K562 (cell line): ENCODE results near the gene KRTAP5-7. TPM values are rescaled to one million over a fixed set of nuclear protein-coding genes. Genes with fewer than 3 reads are reported as not detected.

Source experiments
- ATAC-seq: fragments of 200-7000 bp; cut with Tn5 transposase; 3 replicates; pipeline ENCODE4 v1.9.1; 2020; ENCODE audit warnings: moderate library complexity
- BruUV-seq: library from RNA; stranded (reverse); fragments of 400-500 nt; replicated peaks from 2 replicates; lab custom pipeline; 2021; lab: Mats Ljungman, UMichigan
- CTCF ChIA-PET: fragments of 300-600 bp; formaldehyde crosslinking; extraction: SDS; loops from one replicate; lab custom pipeline; 2021; ENCODE audit warnings: low intra/inter-chr PET ratio; lab: Yijun Ruan, JAX
- POLR2A ChIA-PET: fragments of 300-600, 350-650 bp; sonication (Branson Sonifier 250); formaldehyde crosslinking; extraction: SDS; loops from one replicate; lab custom pipeline; 2021; ENCODE audit warnings: antibody characterized with exemption, inconsistent platforms; lab: Yijun Ruan, JAX
- DNase-seq, 4 experiments: peaks; one replicate each; pipeline versions ENCODE4 v3.0.0 to v3.0.0-alpha.2; 2011 to 2018; ENCODE audit warnings: low spot score in 3 of 4, mixed read lengths in 3 of 4; ENCODE audit errors: extremely low read depth in 1 of 4
- FAIRE-seq: peaks from 2 replicates; lab custom pipeline; 2011; peaks lifted over from hg19 to GRCh38; lab: Jason Lieb, UNC
- H2AFZ ChIP-seq: 2 replicates; pipeline ENCODE4 v1.6.0; 2011; ENCODE audit warnings: low read depth, low read length, control low read depth, inconsistent platforms
- H3K27ac ChIP-seq: fragments of 200-600 bp; 3 replicates; pipeline ENCODE4 v1.8.0; 2011; ENCODE audit warnings: low read depth, mild to moderate bottlenecking, control low read depth, inconsistent platforms, low read length, moderate library complexity, mixed read lengths; ENCODE audit errors: extremely low read depth
- H3K27me3 ChIP-seq, 2 experiments: fragments of 300-600 bp in 1 of 2; 2 replicates in 1 of 2; 3 replicates in 1 of 2; pipeline versions ENCODE4 v1.6.0 to v1.8.0; 2011; ENCODE audit warnings: inconsistent platforms in 2 of 2, low read length in 2 of 2, mild to moderate bottlenecking in 1 of 2, mixed read lengths in 1 of 2, moderate library complexity in 1 of 2; ENCODE audit not compliant: control insufficient read depth in 2 of 2, insufficient read depth in 2 of 2
- H3K36me3 ChIP-seq: fragments of 300-600 bp; 3 replicates; pipeline ENCODE4 v1.8.0; 2011; ENCODE audit warnings: mild to moderate bottlenecking, low read length, inconsistent platforms; ENCODE audit not compliant: control insufficient read depth, insufficient read depth
- H3K4me1 ChIP-seq, 2 experiments: fragments of 200-600 bp in 1 of 2; replicated peaks in 1 of 2; 2 replicates in 1 of 2; 3 replicates in 1 of 2; pipeline versions ENCODE4 v1.5.1 to v1.8.0; 2011; ENCODE audit warnings: inconsistent platforms in 2 of 2, low read length in 2 of 2, mild to moderate bottlenecking in 1 of 2, mixed read lengths in 1 of 2, moderate library complexity in 1 of 2; ENCODE audit not compliant: control insufficient read depth in 2 of 2, insufficient read depth in 2 of 2
- H3K4me2 ChIP-seq: 2 replicates; pipeline ENCODE4 v1.6.1; 2011; ENCODE audit warnings: low read length, control low read depth, inconsistent platforms, mixed read lengths; ENCODE audit not compliant: insufficient read depth
- H3K4me3 ChIP-seq: fragments of 200-600 bp; sonication (generic), shearing (Covaris generic); 2 replicates; pipeline ENCODE4 v1.5.1; 2016; ENCODE audit warnings: control low read depth, inconsistent platforms
- H3K79me2 ChIP-seq: fragments of 200-600 bp; 3 replicates; pipeline ENCODE4 v1.8.0; 2011; ENCODE audit warnings: low read length, inconsistent platforms; ENCODE audit not compliant: control insufficient read depth, insufficient read depth
- H3K9ac ChIP-seq, 2 experiments: 2 replicates each; pipeline versions ENCODE4 v1.6.0 to v1.6.1; 2011; ENCODE audit warnings: low read depth in 2 of 2, low read length in 2 of 2, control low read depth in 1 of 2, inconsistent platforms in 1 of 2, mild to moderate bottlenecking in 1 of 2, mixed read lengths in 1 of 2; ENCODE audit not compliant: insufficient read depth in 1 of 2
- H3K9me1 ChIP-seq: one replicate; pipeline ENCODE4 v1.6.0; 2011; ENCODE audit warnings: inconsistent platforms, mild to moderate bottlenecking, low read length, moderate library complexity; ENCODE audit not compliant: control insufficient read depth, insufficient read depth
- H3K9me3 ChIP-seq: replicated peaks from 2 replicates; pipeline ENCODE4 v1.5.1; 2011; ENCODE audit warnings: low read depth, low read length, inconsistent platforms; ENCODE audit not compliant: control insufficient read depth, insufficient read depth
- H4K20me1 ChIP-seq: replicated peaks from 2 replicates; pipeline ENCODE4 v1.6.1; 2011; ENCODE audit warnings: low read length, inconsistent platforms, mixed read lengths; ENCODE audit not compliant: control insufficient read depth, insufficient read depth
- NR1H2 ChIP-seq: sonication (generic); formaldehyde crosslinking; IDR thresholded peaks from 2 replicates; pipeline ENCODE4 v1.4.0; 2020; ENCODE audit warnings: mild to moderate bottlenecking, missing genetic modification reagents
- ZNF778 ChIP-seq: fragments of 450-650 bp; formaldehyde crosslinking; IDR thresholded peaks from 2 replicates; pipeline ENCODE4 v1.4.0; 2020; ENCODE audit warnings: mild to moderate bottlenecking, moderate library complexity
- WGBS: fragments of 100-300 bp; shearing (Covaris generic); methylation state at CpG from one replicate; pipeline ENCODE4 v1.1.6; 2016; ENCODE audit warnings: low coverage, mixed read lengths; ENCODE audit not compliant: insufficient coverage; ENCODE audit errors: missing lambda C conversion rate; 5-methylcytosine and 5-hydroxymethylcytosine counted together
- in situ Hi-C: fragments of 300-500 bp; cut with MboI; formaldehyde crosslinking; loops from 4 replicates; pipeline ENCODE4 v1.15.0; 2018; ENCODE audit warnings: inconsistent platforms, mixed read lengths
- intact Hi-C: fragments of 100-400 bp; cut with micrococcal nuclease; formaldehyde crosslinking; loops from 2 replicates; pipeline ENCODE4 v1.14.2; 2022
- polyA plus RNA-seq, 8 experiments: library from polyadenylated mRNA; depleted of rRNA in 4 of 8; stranded (reverse) in 5 of 8; unstranded in 3 of 8; fragments of >200 nt; fragmentation: Nextera tagmentation in 2 of 8; fragmentation: Illumina TruSeq in 1 of 8; extraction: Ambion mirVana in 2 of 8; extraction: Trizol in 1 of 8; gene quantifications; 2 replicates each; pipeline versions ENCODE4 v1.2.1 to v1.2.3, GENCODE V29; 2011 to 2014; ENCODE audit warnings: inconsistent platforms in 1 of 8, missing spikeins in 1 of 8
- total RNA-seq, 7 experiments: library from RNA; depleted of rRNA in 6 of 7; stranded (reverse); fragments of >200 nt in 6 of 7; fragmentation: Illumina TruSeq in 2 of 7; extraction: Trizol in 2 of 7; gene quantifications; 2 replicates each; pipeline versions ENCODE4 v1.2.1 to v1.2.3, GENCODE V29; 2011 to 2021; ENCODE audit warnings: low replicate concordance in 1 of 7
- TF ChIP-seq, protein P1 (sequence below): fragments of 450-650 bp; IDR thresholded peaks from 2 replicates; pipeline ENCODE4 v1.6.1; 2016; ENCODE audit warnings: low read depth
- TF ChIP-seq, protein P2 (sequence below): sonication (generic); formaldehyde crosslinking; IDR thresholded peaks from 2 replicates; pipeline ENCODE4 v1.8.0; 2022; ENCODE audit warnings: mild to moderate bottlenecking, missing genetic modification reagents, borderline replicate concordance
- TF ChIP-seq, protein P3 (sequence below), 3 experiments: fragments of 200-800 bp in 1 of 3; fragments of 250-450 bp in 1 of 3; fragments of 450-650 bp in 1 of 3; sonication (Bioruptor Pico) in 1 of 3; sonication (Bioruptor generic) in 1 of 3; formaldehyde crosslinking in 1 of 3; IDR thresholded peaks; 2 replicates each; pipeline versions ENCODE4 v1.6.1 to v1.8.0; 2016 to 2022; ENCODE audit warnings: mild to moderate bottlenecking in 2 of 3, missing genetic modification characterization in 2 of 3, missing compliant biosample characterization in 1 of 3, moderate library complexity in 1 of 3

The KRTAP5-7 gene
- total and polyA plus RNA-seq, 9 of the 15 experiments (the other 6 are each of a cell fraction or from before 2014, with no cell fraction given): not detected

DNA sequence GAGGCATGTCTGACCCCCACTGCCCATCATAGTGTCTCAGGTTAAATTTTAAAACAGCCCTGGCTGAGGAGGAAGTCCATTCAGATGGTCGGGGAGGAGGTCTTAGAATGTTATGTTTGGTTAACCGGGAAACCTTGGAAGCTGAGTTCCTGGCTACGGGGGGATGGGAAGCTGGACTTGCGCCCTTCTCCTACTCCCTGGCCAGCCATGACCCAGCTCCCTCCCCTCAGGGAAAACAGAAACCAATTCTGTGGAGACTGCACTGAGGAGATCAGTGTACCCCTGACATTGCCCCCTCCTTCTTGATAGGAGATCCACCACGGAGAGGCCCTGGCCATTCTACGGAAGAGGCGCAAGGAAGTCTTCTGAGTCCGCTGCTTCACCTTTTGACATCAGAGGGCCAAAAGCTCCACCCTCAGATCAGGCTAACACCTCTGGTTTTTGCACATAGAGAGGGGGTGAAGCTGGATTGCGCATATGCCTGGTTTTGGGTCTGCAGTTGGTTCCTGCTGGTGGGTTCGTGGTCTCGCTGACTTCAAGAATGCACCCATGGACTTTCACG lies 18.4 kb downstream of the KRTAP5-7 start:
- no peak overlapping the region for H3K9ac ChIP-seq
- 4% methylated on average over 12 of the region's 12 CpGs for WGBS
- no peak overlapping the region for H3K4me2 ChIP-seq
- CTCF ChIA-PET: no interaction called here
- H3K9me3 ChIP-seq: peaks cover 2% of the 10 kb centered on the region; the same call in 1 of the 2 replicates
- H3K79me2 ChIP-seq: no peaks in the 10 kb centered on the region
- in situ Hi-C loops: no loop called here
- ATAC-seq: no peak
- no peaks in the 10 kb centered on the region for H4K20me1 ChIP-seq
- peaks cover 42 to 74% of the 10 kb centered on the region in 2 experiments for H3K27me3 ChIP-seq
- no peak for FAIRE-seq
- no peak overlapping the region for H2AFZ ChIP-seq
- H3K4me1 ChIP-seq: peaks cover 0 to 4% of the 10 kb centered on the region in 2 experiments; a peak in 1 of 5 replicates
- H3K36me3 ChIP-seq: no peaks in the 10 kb centered on the region
- no peak for DNase-seq
- H3K27ac ChIP-seq: no peak overlapping the region
- no peak overlapping the region for H3K4me3 ChIP-seq
- no peaks in the 10 kb centered on the region for H3K9me1 ChIP-seq
- POLR2A ChIA-PET: interaction anchor here (0.6 kb wide), 1 partner anchor 1231 kb away, joined by 4 read pairs; no protein-coding TSS in a partner anchor
- BruUV-seq: no TSS peak
- intact Hi-C loops: no loop called here
- TF ChIP-seq ZNF778 (CRISPR knock-in tag) (no peak), NR1H2 (no peak)
- TF ChIP-seq, protein P1, sequence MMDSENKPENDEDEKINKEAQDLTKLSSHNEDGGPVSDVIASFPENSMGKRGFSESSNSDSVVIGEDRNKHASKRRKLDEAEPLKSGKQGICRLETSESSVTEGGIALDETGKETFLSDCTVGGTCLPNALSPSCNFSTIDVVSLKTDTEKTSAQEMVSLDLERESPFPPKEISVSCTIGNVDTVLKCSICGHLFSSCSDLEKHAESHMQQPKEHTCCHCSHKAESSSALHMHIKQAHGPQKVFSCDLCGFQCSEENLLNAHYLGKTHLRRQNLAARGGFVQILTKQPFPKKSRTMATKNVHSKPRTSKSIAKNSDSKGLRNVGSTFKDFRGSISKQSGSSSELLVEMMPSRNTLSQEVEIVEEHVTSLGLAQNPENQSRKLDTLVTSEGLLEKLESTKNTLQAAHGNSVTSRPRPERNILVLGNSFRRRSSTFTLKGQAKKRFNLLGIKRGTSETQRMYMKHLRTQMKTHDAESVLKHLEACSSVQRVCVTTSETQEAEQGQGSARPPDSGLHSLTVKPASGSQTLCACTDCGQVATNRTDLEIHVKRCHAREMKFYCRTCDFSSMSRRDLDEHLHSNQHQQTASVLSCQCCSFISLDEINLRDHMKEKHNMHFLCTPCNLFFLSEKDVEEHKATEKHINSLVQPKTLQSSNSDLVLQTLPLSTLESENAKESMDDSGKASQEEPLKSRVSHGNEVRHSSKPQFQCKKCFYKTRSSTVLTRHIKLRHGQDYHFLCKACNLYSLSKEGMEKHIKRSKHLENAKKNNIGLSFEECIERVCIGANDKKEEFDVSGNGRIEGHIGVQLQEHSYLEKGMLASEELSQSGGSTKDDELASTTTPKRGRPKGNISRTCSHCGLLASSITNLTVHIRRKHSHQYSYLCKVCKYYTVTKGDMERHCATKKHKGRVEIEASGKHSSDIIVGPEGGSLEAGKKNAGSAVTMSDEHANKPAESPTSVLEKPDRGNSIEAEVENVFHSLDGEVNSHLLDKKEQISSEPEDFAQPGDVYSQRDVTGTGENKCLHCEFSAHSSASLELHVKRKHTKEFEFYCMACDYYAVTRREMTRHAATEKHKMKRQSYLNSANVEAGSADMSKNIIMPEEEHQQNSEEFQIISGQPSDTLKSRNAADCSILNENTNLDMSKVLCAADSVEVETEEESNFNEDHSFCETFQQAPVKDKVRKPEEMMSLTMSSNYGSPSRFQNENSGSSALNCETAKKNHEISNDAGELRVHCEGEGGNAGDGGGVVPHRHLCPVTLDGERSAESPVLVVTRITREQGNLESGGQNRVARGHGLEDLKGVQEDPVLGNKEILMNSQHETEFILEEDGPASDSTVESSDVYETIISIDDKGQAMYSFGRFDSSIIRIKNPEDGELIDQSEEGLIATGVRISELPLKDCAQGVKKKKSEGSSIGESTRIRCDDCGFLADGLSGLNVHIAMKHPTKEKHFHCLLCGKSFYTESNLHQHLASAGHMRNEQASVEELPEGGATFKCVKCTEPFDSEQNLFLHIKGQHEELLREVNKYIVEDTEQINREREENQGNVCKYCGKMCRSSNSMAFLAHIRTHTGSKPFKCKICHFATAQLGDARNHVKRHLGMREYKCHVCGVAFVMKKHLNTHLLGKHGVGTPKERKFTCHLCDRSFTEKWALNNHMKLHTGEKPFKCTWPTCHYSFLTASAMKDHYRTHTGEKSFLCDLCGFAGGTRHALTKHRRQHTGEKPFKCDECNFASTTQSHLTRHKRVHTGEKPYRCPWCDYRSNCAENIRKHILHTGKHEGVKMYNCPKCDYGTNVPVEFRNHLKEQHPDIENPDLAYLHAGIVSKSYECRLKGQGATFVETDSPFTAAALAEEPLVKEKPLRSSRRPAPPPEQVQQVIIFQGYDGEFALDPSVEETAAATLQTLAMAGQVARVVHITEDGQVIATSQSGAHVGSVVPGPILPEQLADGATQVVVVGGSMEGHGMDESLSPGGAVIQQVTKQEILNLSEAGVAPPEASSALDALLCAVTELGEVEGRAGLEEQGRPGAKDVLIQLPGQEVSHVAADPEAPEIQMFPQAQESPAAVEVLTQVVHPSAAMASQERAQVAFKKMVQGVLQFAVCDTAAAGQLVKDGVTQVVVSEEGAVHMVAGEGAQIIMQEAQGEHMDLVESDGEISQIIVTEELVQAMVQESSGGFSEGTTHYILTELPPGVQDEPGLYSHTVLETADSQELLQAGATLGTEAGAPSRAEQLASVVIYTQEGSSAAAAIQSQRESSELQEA: no peak
- TF ChIP-seq, protein P2, sequence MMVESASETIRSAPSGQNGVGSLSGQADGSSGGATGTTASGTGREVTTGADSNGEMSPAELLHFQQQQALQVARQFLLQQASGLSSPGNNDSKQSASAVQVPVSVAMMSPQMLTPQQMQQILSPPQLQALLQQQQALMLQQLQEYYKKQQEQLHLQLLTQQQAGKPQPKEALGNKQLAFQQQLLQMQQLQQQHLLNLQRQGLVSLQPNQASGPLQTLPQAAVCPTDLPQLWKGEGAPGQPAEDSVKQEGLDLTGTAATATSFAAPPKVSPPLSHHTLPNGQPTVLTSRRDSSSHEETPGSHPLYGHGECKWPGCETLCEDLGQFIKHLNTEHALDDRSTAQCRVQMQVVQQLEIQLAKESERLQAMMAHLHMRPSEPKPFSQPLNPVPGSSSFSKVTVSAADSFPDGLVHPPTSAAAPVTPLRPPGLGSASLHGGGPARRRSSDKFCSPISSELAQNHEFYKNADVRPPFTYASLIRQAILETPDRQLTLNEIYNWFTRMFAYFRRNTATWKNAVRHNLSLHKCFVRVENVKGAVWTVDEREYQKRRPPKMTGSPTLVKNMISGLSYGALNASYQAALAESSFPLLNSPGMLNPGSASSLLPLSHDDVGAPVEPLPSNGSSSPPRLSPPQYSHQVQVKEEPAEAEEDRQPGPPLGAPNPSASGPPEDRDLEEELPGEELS (CRISPR knock-in tag): no peak
- TF ChIP-seq, protein P3, sequence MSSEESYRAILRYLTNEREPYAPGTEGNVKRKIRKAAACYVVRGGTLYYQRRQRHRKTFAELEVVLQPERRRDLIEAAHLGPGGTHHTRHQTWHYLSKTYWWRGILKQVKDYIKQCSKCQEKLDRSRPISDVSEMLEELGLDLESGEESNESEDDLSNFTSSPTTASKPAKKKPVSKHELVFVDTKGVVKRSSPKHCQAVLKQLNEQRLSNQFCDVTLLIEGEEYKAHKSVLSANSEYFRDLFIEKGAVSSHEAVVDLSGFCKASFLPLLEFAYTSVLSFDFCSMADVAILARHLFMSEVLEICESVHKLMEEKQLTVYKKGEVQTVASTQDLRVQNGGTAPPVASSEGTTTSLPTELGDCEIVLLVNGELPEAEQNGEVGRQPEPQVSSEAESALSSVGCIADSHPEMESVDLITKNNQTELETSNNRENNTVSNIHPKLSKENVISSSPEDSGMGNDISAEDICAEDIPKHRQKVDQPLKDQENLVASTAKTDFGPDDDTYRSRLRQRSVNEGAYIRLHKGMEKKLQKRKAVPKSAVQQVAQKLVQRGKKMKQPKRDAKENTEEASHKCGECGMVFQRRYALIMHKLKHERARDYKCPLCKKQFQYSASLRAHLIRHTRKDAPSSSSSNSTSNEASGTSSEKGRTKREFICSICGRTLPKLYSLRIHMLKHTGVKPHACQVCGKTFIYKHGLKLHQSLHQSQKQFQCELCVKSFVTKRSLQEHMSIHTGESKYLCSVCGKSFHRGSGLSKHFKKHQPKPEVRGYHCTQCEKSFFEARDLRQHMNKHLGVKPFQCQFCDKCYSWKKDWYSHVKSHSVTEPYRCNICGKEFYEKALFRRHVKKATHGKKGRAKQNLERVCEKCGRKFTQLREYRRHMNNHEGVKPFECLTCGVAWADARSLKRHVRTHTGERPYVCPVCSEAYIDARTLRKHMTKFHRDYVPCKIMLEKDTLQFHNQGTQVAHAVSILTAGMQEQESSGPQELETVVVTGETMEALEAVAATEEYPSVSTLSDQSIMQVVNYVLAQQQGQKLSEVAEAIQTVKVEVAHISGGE (CRISPR knock-in tag; IDR thresholded peaks at IDR 0.05): no peak
